Caco-2 (cell line): ENCODE measurements around the gene PLCB1. TPM values are rescaled to one million over a fixed set of nuclear protein-coding genes. Genes with fewer than 3 reads are reported as not detected.

ENCODE experiments used
- BruUV-seq: library from RNA; stranded (reverse); fragments of 400-500 nt; replicated peaks from 2 replicates; lab custom pipeline; 2021; lab: Mats Ljungman, UMichigan
- CTCF ChIA-PET: fragments of 300-600 bp; sonication (Branson Sonifier 250); formaldehyde crosslinking; loops from one replicate; lab custom pipeline; 2022; ENCODE audit warnings: antibody characterized with exemption; lab: Charles Lee
- POLR2A ChIA-PET: fragments of 300-600 bp; sonication (Branson Sonifier 250); formaldehyde crosslinking; loops from one replicate; lab custom pipeline; 2022; ENCODE audit warnings: antibody characterized with exemption; lab: Charles Lee
- DNase-seq, 2 experiments: peaks; one replicate each; pipeline versions ENCODE4 v3.0.0 to v3.0.0-alpha.2; 2020 to 2022
- H3K27me3 ChIP-seq: replicated peaks from 2 replicates; pipeline ENCODE4 v1.6.0; 2011; ENCODE audit warnings: low read length; ENCODE audit not compliant: control insufficient read depth, insufficient read depth
- H3K36me3 ChIP-seq: 2 replicates; pipeline ENCODE4 v1.5.1; 2011; ENCODE audit warnings: low read length; ENCODE audit not compliant: control insufficient read depth, insufficient read depth
- H3K4me1 ChIP-seq: fragments of 250-450 bp; sonication (Bioruptor Pico); 2 replicates; pipeline ENCODE4 v1.5.1; 2020; ENCODE audit warnings: mild to moderate bottlenecking
- H3K4me3 ChIP-seq: 2 replicates; pipeline ENCODE4 v1.5.1; 2011; ENCODE audit warnings: low read depth, mild to moderate bottlenecking, control low read depth, low read length
- H3K9me3 ChIP-seq: fragments of 250-450 bp; sonication (Bioruptor Pico); 2 replicates; pipeline ENCODE4 v1.5.1; 2020; ENCODE audit warnings: mild to moderate bottlenecking, moderate library complexity
- H3K27ac Mint-ChIP-seq: one replicate; pipeline ENCODE4 v1.8.0; 2022; ENCODE audit warnings: mixed read lengths; ENCODE audit not compliant: unreplicated experiment
- H3K27me3 Mint-ChIP-seq: one replicate; pipeline ENCODE4 v1.8.0; 2022; ENCODE audit warnings: mixed read lengths; ENCODE audit not compliant: insufficient read depth, unreplicated experiment
- H3K36me3 Mint-ChIP-seq: one replicate; pipeline ENCODE4 v1.8.0; 2022; ENCODE audit warnings: mild to moderate bottlenecking, mixed read lengths; ENCODE audit not compliant: insufficient read depth, unreplicated experiment
- H3K4me1 Mint-ChIP-seq: one replicate; pipeline ENCODE4 v1.8.0; 2022; ENCODE audit warnings: low read depth, mixed read lengths; ENCODE audit not compliant: unreplicated experiment
- H3K4me3 Mint-ChIP-seq: one replicate; pipeline ENCODE4 v1.8.0; 2022; ENCODE audit warnings: mild to moderate bottlenecking, moderate library complexity, mixed read lengths; ENCODE audit not compliant: unreplicated experiment
- H3K9me3 Mint-ChIP-seq: one replicate; pipeline ENCODE4 v1.8.0; 2022; ENCODE audit warnings: mixed read lengths; ENCODE audit not compliant: unreplicated experiment
- intact Hi-C: fragments of 100-400 bp; cut with micrococcal nuclease; formaldehyde crosslinking; loops from one replicate; pipeline ENCODE4 v1.10.0; 2022; ENCODE audit not compliant: unreplicated experiment
- total RNA-seq: library from RNA; stranded (reverse); gene quantifications from 2 replicates; pipeline ENCODE4 v1.2.3, GENCODE V29; 2022
- TF ChIP-seq, protein P1 (sequence below), 2 experiments: fragments of 200-600 bp in 1 of 2; IDR thresholded peaks; 1 replicate in 1 of 2; 2 replicates in 1 of 2; pipeline versions ENCODE4 v1.5.1 to v1.8.0; 2011 to 2022; ENCODE audit warnings: antibody characterized with exemption in 1 of 2, control low read depth in 1 of 2, inconsistent platforms in 1 of 2, low read depth in 1 of 2, low read length in 1 of 2, mild to moderate bottlenecking in 1 of 2, moderate library complexity in 1 of 2; ENCODE audit not compliant: insufficient read depth in 1 of 2, severe bottlenecking in 1 of 2, unreplicated experiment in 1 of 2

The PLCB1 gene
- total RNA-seq, 1 experiment from 2014 or later: 105 TPM

GRCh38 chr20:8540466-8540865 is 408.4 kb downstream of the PLCB1 start:
- BruUV-seq: no TSS peak
- H3K4me3 ChIP-seq: no peak overlapping the region
- TF ChIP-seq, protein P1, sequence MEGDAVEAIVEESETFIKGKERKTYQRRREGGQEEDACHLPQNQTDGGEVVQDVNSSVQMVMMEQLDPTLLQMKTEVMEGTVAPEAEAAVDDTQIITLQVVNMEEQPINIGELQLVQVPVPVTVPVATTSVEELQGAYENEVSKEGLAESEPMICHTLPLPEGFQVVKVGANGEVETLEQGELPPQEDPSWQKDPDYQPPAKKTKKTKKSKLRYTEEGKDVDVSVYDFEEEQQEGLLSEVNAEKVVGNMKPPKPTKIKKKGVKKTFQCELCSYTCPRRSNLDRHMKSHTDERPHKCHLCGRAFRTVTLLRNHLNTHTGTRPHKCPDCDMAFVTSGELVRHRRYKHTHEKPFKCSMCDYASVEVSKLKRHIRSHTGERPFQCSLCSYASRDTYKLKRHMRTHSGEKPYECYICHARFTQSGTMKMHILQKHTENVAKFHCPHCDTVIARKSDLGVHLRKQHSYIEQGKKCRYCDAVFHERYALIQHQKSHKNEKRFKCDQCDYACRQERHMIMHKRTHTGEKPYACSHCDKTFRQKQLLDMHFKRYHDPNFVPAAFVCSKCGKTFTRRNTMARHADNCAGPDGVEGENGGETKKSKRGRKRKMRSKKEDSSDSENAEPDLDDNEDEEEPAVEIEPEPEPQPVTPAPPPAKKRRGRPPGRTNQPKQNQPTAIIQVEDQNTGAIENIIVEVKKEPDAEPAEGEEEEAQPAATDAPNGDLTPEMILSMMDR (IDR thresholded peaks at IDR 0.05; ENCODE audit: insufficient read depth in 1 of 2, low read depth in 1 of 2, low read length in 1 of 2, severe bottlenecking in 1 of 2, unreplicated experiment in 1 of 2): no peak
- no peaks in the 10 kb centered on the region for H3K36me3 ChIP-seq
- H3K27me3 ChIP-seq: no peaks in the 10 kb centered on the region
- no peaks in the 10 kb centered on the region for H3K4me1 Mint-ChIP-seq
- intact Hi-C loops: no loop called here
- ChIA-PET CTCF (no interaction called here), POLR2A (no interaction called here)
- no peak overlapping the region for H3K27ac Mint-ChIP-seq
- no peaks in the 10 kb centered on the region for H3K27me3 Mint-ChIP-seq
- no peaks in the 10 kb centered on the region for H3K4me1 ChIP-seq
- H3K9me3 Mint-ChIP-seq: no peaks in the 10 kb centered on the region
- DNase-seq: no peak
- no peak overlapping the region for H3K4me3 Mint-ChIP-seq
- H3K9me3 ChIP-seq: no peaks in the 10 kb centered on the region
- H3K36me3 Mint-ChIP-seq: no peaks in the 10 kb centered on the region

GRCh38 chr20:8542110-8542486 is 410.0 kb downstream of the PLCB1 start:
- H3K9me3 ChIP-seq: no peaks in the 10 kb centered on the region
- Mint-ChIP-seq H3K27me3 (no peaks in the 10 kb centered on the region), H3K36me3 (no peaks in the 10 kb centered on the region), H3K9me3 (no peaks in the 10 kb centered on the region), H3K4me3 (no peak overlapping the region), H3K4me1 (no peaks in the 10 kb centered on the region), H3K27ac (no peak overlapping the region)
- ChIA-PET POLR2A (no interaction called here), CTCF (no interaction called here)
- no peak for DNase-seq
- H3K27me3 ChIP-seq: no peaks in the 10 kb centered on the region
- H3K4me1 ChIP-seq: no peaks in the 10 kb centered on the region
- intact Hi-C loops: no loop called here
- TF ChIP-seq, protein P1 (IDR thresholded peaks at IDR 0.05; ENCODE audit: insufficient read depth in 1 of 2, low read depth in 1 of 2, low read length in 1 of 2, severe bottlenecking in 1 of 2, unreplicated experiment in 1 of 2): no peak
- no TSS peak for BruUV-seq
- no peak overlapping the region for H3K4me3 ChIP-seq
- H3K36me3 ChIP-seq: no peaks in the 10 kb centered on the region

DNA sequence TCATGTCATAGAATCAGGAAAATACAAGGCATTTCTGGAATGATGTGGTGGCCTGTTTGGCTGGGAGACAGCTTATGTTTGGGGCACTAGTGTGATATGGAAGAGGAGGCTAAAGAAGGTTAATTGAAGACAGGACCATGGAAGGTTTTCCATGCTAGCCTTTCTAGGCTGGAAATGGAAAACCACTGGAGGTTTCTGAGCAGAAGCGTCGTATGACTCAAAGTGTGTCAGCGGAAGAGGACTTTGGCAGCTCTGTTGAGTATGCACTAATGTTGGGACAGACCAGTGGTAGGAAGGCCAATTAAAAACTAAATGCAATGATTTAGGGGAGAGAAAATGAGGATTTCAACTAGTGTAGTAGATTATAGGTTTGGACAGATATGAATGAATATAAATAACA is 413.1 kb downstream of the PLCB1 start:
- peaks cover 5% of the 10 kb centered on the region for H3K4me1 Mint-ChIP-seq
- ChIA-PET CTCF (no interaction called here), POLR2A (no interaction called here)
- intact Hi-C loops: no loop called here
- H3K27me3 ChIP-seq: no peaks in the 10 kb centered on the region
- no peak overlapping the region for H3K4me3 Mint-ChIP-seq
- H3K36me3 Mint-ChIP-seq: no peaks in the 10 kb centered on the region
- H3K9me3 ChIP-seq: no peaks in the 10 kb centered on the region
- no peaks in the 10 kb centered on the region for H3K27me3 Mint-ChIP-seq
- BruUV-seq: no TSS peak
- no peaks in the 10 kb centered on the region for H3K36me3 ChIP-seq
- peaks cover 10% of the 10 kb centered on the region for H3K4me1 ChIP-seq
- no peak for DNase-seq
- no peak overlapping the region for H3K4me3 ChIP-seq
- H3K9me3 Mint-ChIP-seq: peaks cover 11% of the 10 kb centered on the region
- TF ChIP-seq, protein P1 (IDR thresholded peaks at IDR 0.05; ENCODE audit: insufficient read depth in 1 of 2, low read depth in 1 of 2, low read length in 1 of 2, severe bottlenecking in 1 of 2, unreplicated experiment in 1 of 2): no peak
- no peak overlapping the region for H3K27ac Mint-ChIP-seq
